ENCODE measurements around the gene OGDH.
A peak's percentile ranks its signal among the peaks of the same experiment; 100 is the strongest.

Gene OGDH

DNA sequence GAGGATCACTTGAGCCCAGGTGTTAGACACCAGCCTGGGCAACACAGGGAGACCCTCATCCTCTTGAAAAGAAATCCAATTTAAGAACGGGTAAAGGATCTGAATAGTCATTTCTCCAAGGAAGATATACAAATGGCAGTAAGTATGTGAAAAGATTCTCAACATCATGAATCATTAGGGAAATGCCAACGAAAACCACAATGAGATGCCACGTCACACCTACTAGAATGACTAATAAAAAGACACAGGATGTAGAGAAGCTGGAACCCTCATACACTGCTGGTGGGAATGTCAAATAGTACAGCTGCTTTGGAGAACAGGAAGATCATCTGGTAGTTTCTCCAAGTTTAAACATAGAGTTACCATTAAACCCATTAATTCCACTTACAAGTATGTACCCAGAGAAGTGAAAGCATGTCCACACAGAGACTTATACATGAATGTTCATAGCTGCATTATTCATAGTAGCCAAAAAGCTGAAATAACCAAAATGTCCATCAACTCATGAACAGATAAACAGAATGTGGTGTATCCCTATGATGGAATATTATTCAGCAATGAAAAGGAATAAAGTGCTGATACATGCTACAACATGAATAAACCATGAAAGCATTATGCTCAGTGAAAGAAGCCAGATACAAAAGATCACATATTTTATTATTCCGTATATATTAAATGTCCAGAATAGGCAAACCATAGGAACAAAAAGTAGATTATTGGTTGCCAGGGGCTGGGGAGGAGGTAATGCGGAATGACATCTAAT is 129.2 kb downstream of the OGDH start:
- DNase-seq (ENCODE audit: low read depth), result peak; percentile 81
- H3K9ac ChIP-seq (ENCODE audit: low read length), result peak overlapping the region; percentile 71
- no peaks in the 10 kb centered on the region for H3K9me3 ChIP-seq (ENCODE audit: control insufficient read depth, low read length)
- H3K36me3 ChIP-seq (ENCODE audit: control insufficient read depth, insufficient read depth, low read length, severe bottlenecking), result no peaks in the 10 kb centered on the region
- H3K27me3 ChIP-seq (replicated peaks; ENCODE audit: control insufficient read depth, insufficient read depth, low read length), result no peaks in the 10 kb centered on the region
- H3K4me3 ChIP-seq (ENCODE audit: low read length), result no peak overlapping the region
- peaks cover 18% of the 10 kb centered on the region for H3K4me1 ChIP-seq (ENCODE audit: control insufficient read depth, insufficient read depth, low read length)

DNA sequence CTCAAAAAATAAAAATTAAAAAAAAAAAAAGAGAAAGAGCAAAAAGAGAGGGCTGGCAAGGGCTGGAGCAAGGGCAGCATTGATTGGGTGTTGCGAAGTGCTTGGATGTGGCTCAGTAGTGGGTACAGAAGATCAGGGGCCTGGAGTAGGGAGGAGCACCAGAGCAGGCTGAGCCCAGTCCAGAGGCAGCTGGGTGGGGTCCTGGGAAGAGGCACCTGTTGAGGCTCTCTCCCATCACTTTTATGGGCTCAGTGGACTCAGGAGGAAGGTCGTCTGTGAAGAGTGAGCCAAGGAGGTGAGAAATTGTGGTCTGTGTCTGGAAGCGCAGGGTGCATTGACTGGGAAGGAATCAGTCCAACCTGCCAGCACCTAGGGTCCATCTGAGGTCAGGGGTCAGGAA is 130.5 kb downstream of the OGDH start:
- no peak overlapping the region for H3K4me3 ChIP-seq (ENCODE audit: low read length)
- H3K4me1 ChIP-seq (ENCODE audit: control insufficient read depth, insufficient read depth, low read length), result peaks cover 18% of the 10 kb centered on the region
- H3K36me3 ChIP-seq (ENCODE audit: control insufficient read depth, insufficient read depth, low read length, severe bottlenecking), result no peaks in the 10 kb centered on the region
- H3K9ac ChIP-seq (ENCODE audit: low read length), result no peak overlapping the region
- no peak for DNase-seq (ENCODE audit: low read depth)
- no peaks in the 10 kb centered on the region for H3K9me3 ChIP-seq (ENCODE audit: control insufficient read depth, low read length)
- no peaks in the 10 kb centered on the region for H3K27me3 ChIP-seq (replicated peaks; ENCODE audit: control insufficient read depth, insufficient read depth, low read length)

DNA sequence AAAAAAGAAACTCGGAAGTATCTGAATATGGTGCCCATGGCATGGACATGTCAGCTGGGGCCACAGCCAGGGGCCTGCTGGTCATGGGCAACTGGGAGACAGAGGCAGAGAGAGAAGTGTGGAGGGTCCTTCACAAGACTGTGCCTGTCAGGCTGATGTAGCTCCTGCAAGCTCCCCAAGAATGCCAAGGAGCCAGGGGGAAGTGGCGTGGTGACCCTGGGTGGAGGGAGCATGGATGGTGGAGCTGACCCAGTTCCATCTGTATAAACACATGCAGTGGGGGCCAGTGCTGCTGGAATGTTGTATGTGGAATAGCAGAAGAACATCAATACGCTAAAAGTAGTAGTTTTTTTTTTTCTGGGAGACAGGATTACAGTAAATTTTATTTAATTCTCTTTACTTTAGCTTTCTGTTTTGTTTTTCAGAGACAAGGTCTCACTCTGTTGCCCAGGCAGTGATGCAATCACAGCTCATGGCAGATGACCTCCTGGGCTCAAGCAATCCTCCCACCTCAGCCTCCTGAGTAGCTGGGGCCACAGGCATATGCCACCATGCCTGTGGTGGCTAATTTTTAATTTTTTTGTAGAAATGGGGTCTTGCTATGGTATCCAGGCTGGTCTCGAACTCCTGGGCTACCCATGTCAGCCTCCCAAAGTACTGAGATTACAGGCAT is 131.8 kb downstream of the OGDH start:
- Histone ChIP-seq H3K36me3 (ENCODE audit: control insufficient read depth, insufficient read depth, low read length, severe bottlenecking) (no peaks in the 10 kb centered on the region), H3K27me3 (replicated peaks; ENCODE audit: control insufficient read depth, insufficient read depth, low read length) (no peaks in the 10 kb centered on the region), H3K4me3 (ENCODE audit: low read length) (no peak overlapping the region), H3K9ac (ENCODE audit: low read length) (no peak overlapping the region), H3K4me1 (ENCODE audit: control insufficient read depth, insufficient read depth, low read length) (peaks cover 18% of the 10 kb centered on the region), H3K9me3 (ENCODE audit: control insufficient read depth, low read length) (no peaks in the 10 kb centered on the region)
- DNase-seq (ENCODE audit: low read depth), result no peak

DNA sequence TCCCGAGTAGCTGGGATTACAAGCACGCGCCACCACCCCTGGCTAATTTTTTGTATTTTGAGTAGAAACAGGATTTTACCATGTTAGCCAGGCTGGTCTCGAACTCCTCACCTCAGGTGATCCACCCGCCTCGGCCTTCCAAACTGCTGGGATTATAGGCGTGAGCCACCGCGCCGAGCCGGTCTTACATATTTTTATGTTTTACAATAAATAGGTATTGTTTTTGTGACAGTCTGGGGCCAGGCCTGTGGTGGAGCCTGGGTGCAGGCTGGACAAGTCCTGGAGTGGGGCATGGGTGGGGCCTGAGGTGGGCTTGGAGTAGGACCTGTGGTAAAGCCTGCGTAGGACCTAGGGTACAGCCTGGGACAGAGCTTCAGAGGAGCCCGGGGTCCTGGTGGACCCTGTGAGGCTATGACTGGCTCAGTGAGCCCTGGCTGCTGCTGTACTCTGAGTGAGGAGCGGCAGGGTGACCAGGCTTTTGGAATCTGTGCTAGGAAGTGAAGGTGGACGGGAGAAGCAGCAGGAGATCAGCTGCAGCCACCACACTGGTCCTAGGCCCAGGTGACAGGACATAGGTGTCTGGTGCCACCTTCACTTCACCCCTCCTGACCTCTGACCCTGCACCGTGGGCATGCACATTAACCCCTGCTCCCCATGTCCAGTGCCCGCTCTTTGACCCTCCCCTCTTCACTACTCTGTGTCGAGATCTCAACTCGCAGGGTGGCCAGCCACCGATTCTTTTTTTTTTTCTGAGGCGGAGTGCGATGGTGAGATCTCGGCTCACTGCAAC is 132.6 kb downstream of the OGDH start:
- no peak for DNase-seq (ENCODE audit: low read depth)
- Histone ChIP-seq H3K36me3 (ENCODE audit: control insufficient read depth, insufficient read depth, low read length, severe bottlenecking) (no peaks in the 10 kb centered on the region), H3K9ac (ENCODE audit: low read length) (no peak overlapping the region)

DNA sequence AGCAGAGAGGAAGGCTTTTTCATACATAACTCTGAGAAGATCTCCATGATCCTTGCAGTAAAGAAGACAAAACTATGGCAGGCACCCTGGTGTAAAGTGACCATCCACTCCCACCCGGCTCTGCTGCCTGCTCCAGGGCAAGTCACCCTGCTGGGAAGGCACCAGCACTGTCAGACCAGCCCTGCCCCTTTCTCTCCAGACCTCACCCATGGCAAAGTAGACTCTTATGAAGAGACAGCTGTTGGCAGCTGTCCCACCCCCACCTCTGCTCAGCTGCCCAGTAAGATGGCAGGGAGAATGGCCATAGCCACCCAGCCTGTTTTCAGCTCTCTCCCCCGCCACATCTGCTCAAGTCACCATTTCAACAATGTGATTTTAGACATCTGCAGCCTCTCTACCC is 133.6 kb downstream of the OGDH start:
- no peak overlapping the region for H3K9ac ChIP-seq (ENCODE audit: low read length)
- peaks cover 4% of the 10 kb centered on the region for H3K4me1 ChIP-seq (ENCODE audit: control insufficient read depth, insufficient read depth, low read length)
- H3K4me3 ChIP-seq (ENCODE audit: low read length), result no peak overlapping the region
- no peaks in the 10 kb centered on the region for H3K36me3 ChIP-seq (ENCODE audit: control insufficient read depth, insufficient read depth, low read length, severe bottlenecking)
- H3K9me3 ChIP-seq (ENCODE audit: control insufficient read depth, low read length), result no peaks in the 10 kb centered on the region
- H3K27me3 ChIP-seq (replicated peaks; ENCODE audit: control insufficient read depth, insufficient read depth, low read length), result no peaks in the 10 kb centered on the region
- no peak for DNase-seq (ENCODE audit: low read depth)

More for the DNA sequence above, 132.6 kb downstream of the OGDH start:
- H3K9me3 ChIP-seq (ENCODE audit: control insufficient read depth, low read length), result no peaks in the 10 kb centered on the region
- no peak overlapping the region for H3K4me3 ChIP-seq (ENCODE audit: low read length)
- H3K4me1 ChIP-seq (ENCODE audit: control insufficient read depth, insufficient read depth, low read length), result peaks cover 12% of the 10 kb centered on the region
- H3K27me3 ChIP-seq (replicated peaks; ENCODE audit: control insufficient read depth, insufficient read depth, low read length), result no peaks in the 10 kb centered on the region

DNA sequence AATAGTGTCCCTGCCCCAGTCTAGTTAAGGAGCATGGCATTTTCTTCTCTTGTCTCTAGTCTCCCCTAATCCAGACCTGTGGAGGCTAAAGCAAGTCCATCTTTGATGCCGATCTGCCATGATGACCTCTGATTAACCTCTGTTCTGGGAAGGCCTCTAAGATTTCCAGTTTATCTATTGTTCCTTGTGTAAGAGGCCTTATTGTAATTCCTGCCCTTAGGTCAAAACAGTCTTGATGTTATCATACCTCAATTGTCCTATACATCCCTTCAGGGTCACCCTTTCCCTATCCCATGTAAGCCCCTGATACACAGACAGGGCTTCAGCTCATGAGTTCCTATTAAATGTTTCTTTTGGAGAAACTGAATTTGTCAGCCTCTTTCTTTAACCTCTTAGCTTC is 137.3 kb downstream of the OGDH start:
- Histone ChIP-seq H3K36me3 (ENCODE audit: control insufficient read depth, insufficient read depth, low read length, severe bottlenecking) (no peaks in the 10 kb centered on the region), H3K9ac (ENCODE audit: low read length) (no peak overlapping the region), H3K4me3 (ENCODE audit: low read length) (no peak overlapping the region), H3K9me3 (ENCODE audit: control insufficient read depth, low read length) (no peaks in the 10 kb centered on the region), H3K4me1 (ENCODE audit: control insufficient read depth, insufficient read depth, low read length) (peaks cover 6% of the 10 kb centered on the region), H3K27me3 (replicated peaks; ENCODE audit: control insufficient read depth, insufficient read depth, low read length) (no peaks in the 10 kb centered on the region)
- DNase-seq (ENCODE audit: low read depth), result no peak

DNA sequence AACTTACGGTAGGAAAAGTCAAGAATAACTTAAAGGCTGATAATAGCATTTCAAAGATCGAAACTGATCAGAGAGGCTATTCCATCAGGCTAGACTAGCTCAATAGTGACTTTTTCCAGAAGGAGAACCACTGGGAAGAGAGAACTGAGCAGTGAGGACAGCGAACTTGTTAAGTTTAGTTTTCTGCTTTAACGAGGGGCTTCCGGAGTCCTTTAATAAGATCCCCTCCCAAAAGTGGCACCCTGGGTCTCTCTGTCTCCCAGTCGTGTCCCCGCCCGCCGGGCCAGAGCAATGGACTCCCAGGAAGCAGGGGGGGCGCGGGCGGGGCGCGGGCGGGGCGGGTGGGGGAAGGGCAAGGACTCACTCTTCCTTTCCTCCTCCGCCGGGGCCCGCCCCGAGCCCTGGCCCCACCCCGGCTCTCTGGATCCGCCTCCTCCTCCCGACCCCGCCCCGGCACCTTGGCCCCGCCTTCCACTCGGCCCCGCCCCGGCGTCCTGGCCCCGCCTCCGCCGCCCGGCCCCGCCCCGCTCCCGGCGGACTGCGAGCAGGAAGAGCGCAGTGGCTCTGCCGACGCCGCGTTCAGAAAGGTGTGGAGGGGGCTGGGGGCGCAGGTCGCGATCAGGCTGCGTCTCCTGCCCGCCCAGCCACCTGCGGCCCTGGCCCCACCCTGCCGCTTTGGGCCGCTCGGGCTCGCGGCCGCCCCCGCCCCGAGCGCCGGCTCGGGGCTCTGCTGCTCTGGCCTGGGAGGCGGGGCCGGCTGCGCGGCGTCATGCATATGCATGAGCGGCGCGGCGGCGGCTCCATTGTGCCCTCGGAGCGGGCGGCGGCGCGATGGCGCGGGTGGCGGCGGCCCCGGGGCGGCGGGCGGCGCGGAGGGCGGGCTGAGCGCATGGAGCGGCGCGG is 141.9 kb downstream of the OGDH start, which contains the start of gene ZMIZ2:
TSS of gene ZMIZ2 (plus strand) at position 803 of the 903 bp plus-strand sequence. CDS start 7,403 bp downstream, outside the sequence.
- H3K36me3 ChIP-seq (ENCODE audit: control insufficient read depth, insufficient read depth, low read length, severe bottlenecking), result no peaks in the 10 kb centered on the region
- peaks cover 16% of the 10 kb centered on the region for H3K4me1 ChIP-seq (ENCODE audit: control insufficient read depth, insufficient read depth, low read length)
- no peaks in the 10 kb centered on the region for H3K27me3 ChIP-seq (replicated peaks; ENCODE audit: control insufficient read depth, insufficient read depth, low read length)
- H3K4me3 ChIP-seq (ENCODE audit: low read length), result peak within 1 kb of the TSS; percentile 91
- DNase-seq (ENCODE audit: low read depth), result peak; percentile 98
- peak within 1 kb of the TSS; percentile 87 for H3K9ac ChIP-seq (ENCODE audit: low read length)
- no peaks in the 10 kb centered on the region for H3K9me3 ChIP-seq (ENCODE audit: control insufficient read depth, low read length)

GRCh38 chr7:44748948-44749731 is 142.7 kb downstream of the OGDH start:
- H3K9me3 ChIP-seq (ENCODE audit: control insufficient read depth, low read length), result no peaks in the 10 kb centered on the region
- peak overlapping the region; percentile 87 for H3K9ac ChIP-seq (ENCODE audit: low read length)
- peaks cover 16% of the 10 kb centered on the region for H3K4me1 ChIP-seq (ENCODE audit: control insufficient read depth, insufficient read depth, low read length)
- H3K27me3 ChIP-seq (replicated peaks; ENCODE audit: control insufficient read depth, insufficient read depth, low read length), result no peaks in the 10 kb centered on the region
- peak overlapping the region; percentile 91 for H3K4me3 ChIP-seq (ENCODE audit: low read length)
- peak; percentile 35 for DNase-seq (ENCODE audit: low read depth)
- H3K36me3 ChIP-seq (ENCODE audit: control insufficient read depth, insufficient read depth, low read length, severe bottlenecking), result no peaks in the 10 kb centered on the region

GRCh38 chr7:44749992-44750391 is 143.6 kb downstream of the OGDH start:
- no peak overlapping the region for H3K9ac ChIP-seq (ENCODE audit: low read length)
- peak overlapping the region; percentile 91 for H3K4me3 ChIP-seq (ENCODE audit: low read length)
- no peaks in the 10 kb centered on the region for H3K27me3 ChIP-seq (replicated peaks; ENCODE audit: control insufficient read depth, insufficient read depth, low read length)
- DNase-seq (ENCODE audit: low read depth), result no peak
- peaks cover 16% of the 10 kb centered on the region for H3K4me1 ChIP-seq (ENCODE audit: control insufficient read depth, insufficient read depth, low read length)
- no peaks in the 10 kb centered on the region for H3K9me3 ChIP-seq (ENCODE audit: control insufficient read depth, low read length)
- no peaks in the 10 kb centered on the region for H3K36me3 ChIP-seq (ENCODE audit: control insufficient read depth, insufficient read depth, low read length, severe bottlenecking)

GRCh38 chr7:44750424-44750823 is 144.0 kb downstream of the OGDH start:
- Histone ChIP-seq H3K36me3 (ENCODE audit: control insufficient read depth, insufficient read depth, low read length, severe bottlenecking) (no peaks in the 10 kb centered on the region), H3K9me3 (ENCODE audit: control insufficient read depth, low read length) (no peaks in the 10 kb centered on the region), H3K4me1 (ENCODE audit: control insufficient read depth, insufficient read depth, low read length) (peaks cover 16% of the 10 kb centered on the region), H3K9ac (ENCODE audit: low read length) (no peak overlapping the region), H3K4me3 (ENCODE audit: low read length) (no peak overlapping the region), H3K27me3 (replicated peaks; ENCODE audit: control insufficient read depth, insufficient read depth, low read length) (no peaks in the 10 kb centered on the region)
- DNase-seq (ENCODE audit: low read depth), result no peak
